HEK293T (cell line): ENCODE measurements around the gene EYS.

Source experiments
- CTBP1 ChIP-seq: fragments of 450-650 bp; IDR thresholded peaks from 2 replicates; pipeline ENCODE4 v1.6.1; 2016; ENCODE audit warnings: borderline replicate concordance
- FOXK2 ChIP-seq: fragments of 450-650 bp; IDR thresholded peaks from 2 replicates; pipeline ENCODE4 v1.6.1; 2016; ENCODE audit warnings: mild to moderate bottlenecking
- FOXM1 ChIP-seq: fragments of 450-650 bp; IDR thresholded peaks from 2 replicates; pipeline ENCODE4 v1.6.1; 2017; ENCODE audit warnings: mild to moderate bottlenecking, borderline replicate concordance
- PKNOX1 ChIP-seq: fragments of 450-650 bp; IDR thresholded peaks from 2 replicates; pipeline ENCODE4 v1.6.1; 2016
- SP1 ChIP-seq: fragments of 450-650 bp; IDR thresholded peaks from 2 replicates; pipeline ENCODE4 v1.6.1; 2017
- SUZ12 ChIP-seq: fragments of 450-650 bp; IDR thresholded peaks from 2 replicates; pipeline ENCODE4 v1.6.1; 2016; ENCODE audit warnings: mild to moderate bottlenecking

GRCh38 chr6:63724721-63725120, 1982.3 kb downstream of the EYS start:
- TF ChIP-seq SUZ12 (no peak), CTBP1 (no peak), FOXM1 (no peak), PKNOX1 (no peak), FOXK2 (no peak), SP1 (no peak)
